Vagina (tissue), 2 donors: ENCODE results near the gene NXPH4.
A peak's percentile ranks its signal among the peaks of the same experiment; 100 is the strongest.

Experiments used
- POLR2A ChIP-seq, 2 donors: fragments of 450-650 bp; IDR thresholded peaks; one replicate each; pipeline ENCODE4 v1.6.1; 2017; ENCODE audit warnings: antibody characterized with exemption in 2 of 2, mild to moderate bottlenecking in 2 of 2, moderate library complexity in 2 of 2
- TF ChIP-seq, protein P1 (sequence below), 3 experiments: fragments of 450-650 bp in 2 of 3; fragments of 200-600 bp in 1 of 3; sonication (generic) in 1 of 3; IDR thresholded peaks; one replicate each; pipeline ENCODE4 v1.5.1; 2017 to 2019; ENCODE audit warnings: antibody characterized with exemption in 3 of 3, mild to moderate bottlenecking in 2 of 3, moderate library complexity in 2 of 3

GRCh38 chr12:57214398-57214781 lies 2.2 kb upstream of the NXPH4 start:
- TF ChIP-seq, protein P1, sequence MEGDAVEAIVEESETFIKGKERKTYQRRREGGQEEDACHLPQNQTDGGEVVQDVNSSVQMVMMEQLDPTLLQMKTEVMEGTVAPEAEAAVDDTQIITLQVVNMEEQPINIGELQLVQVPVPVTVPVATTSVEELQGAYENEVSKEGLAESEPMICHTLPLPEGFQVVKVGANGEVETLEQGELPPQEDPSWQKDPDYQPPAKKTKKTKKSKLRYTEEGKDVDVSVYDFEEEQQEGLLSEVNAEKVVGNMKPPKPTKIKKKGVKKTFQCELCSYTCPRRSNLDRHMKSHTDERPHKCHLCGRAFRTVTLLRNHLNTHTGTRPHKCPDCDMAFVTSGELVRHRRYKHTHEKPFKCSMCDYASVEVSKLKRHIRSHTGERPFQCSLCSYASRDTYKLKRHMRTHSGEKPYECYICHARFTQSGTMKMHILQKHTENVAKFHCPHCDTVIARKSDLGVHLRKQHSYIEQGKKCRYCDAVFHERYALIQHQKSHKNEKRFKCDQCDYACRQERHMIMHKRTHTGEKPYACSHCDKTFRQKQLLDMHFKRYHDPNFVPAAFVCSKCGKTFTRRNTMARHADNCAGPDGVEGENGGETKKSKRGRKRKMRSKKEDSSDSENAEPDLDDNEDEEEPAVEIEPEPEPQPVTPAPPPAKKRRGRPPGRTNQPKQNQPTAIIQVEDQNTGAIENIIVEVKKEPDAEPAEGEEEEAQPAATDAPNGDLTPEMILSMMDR (IDR thresholded peaks at IDR 0.05) = peak; percentile 39 to 57 (median 55)
- TF ChIP-seq POLR2A (IDR thresholded peaks at IDR 0.05) = no peak
